VCaP (cell line): ENCODE measurements around the gene OR7A10.

Experiments used
- H3K27ac ChIP-seq: fragments of 450-650 bp; 2 replicates; pipeline ENCODE4 v1.5.1; 2017
- CTCF ChIP-seq: fragments of 450-650 bp; conservative IDR thresholded peaks from 2 replicates; pipeline ENCODE4 v1.5.1; 2017; ENCODE audit warnings: mild to moderate bottlenecking, moderate library complexity

The OR7A10 gene

GRCh38 chr19:14843169-14843568 is 5.6 kb downstream of the OR7A10 start:
- no peak overlapping the region for H3K27ac ChIP-seq
- no peak for TF ChIP-seq CTCF

GRCh38 chr19:14840206-14840605 is 8.5 kb downstream of the OR7A10 start:
- H3K27ac ChIP-seq = no peak overlapping the region
- no peak for TF ChIP-seq CTCF

GRCh38 chr19:14837391-14837790 is 11.3 kb downstream of the OR7A10 start:
- H3K27ac ChIP-seq = no peak overlapping the region
- no peak for TF ChIP-seq CTCF

GRCh38 chr19:14835011-14835410 is 13.7 kb downstream of the OR7A10 start, which contains the start of the genes OR7A5 and OR7C1:
OR7A5 (minus strand) TSS chr19:14835185; CDS start chr19:14828241, 6,944 bp downstream.
OR7C1 (minus strand) TSS chr19:14835185; CDS start chr19:14800136, 35,049 bp downstream.
- no peak within 1 kb of the TSS for H3K27ac ChIP-seq
- TF ChIP-seq CTCF = no peak

GRCh38 chr19:14830702-14831101 is 18.0 kb downstream of the OR7A10 start:
- no peak overlapping the region for H3K27ac ChIP-seq
- no peak for TF ChIP-seq CTCF

GRCh38 chr19:14826006-14826405 is 22.7 kb downstream of the OR7A10 start:
- H3K27ac ChIP-seq = no peak overlapping the region
- no peak for TF ChIP-seq CTCF

GRCh38 chr19:14821937-14822336 is 26.8 kb downstream of the OR7A10 start:
- no peak for TF ChIP-seq CTCF
- H3K27ac ChIP-seq = no peak overlapping the region
